Hepatocyte (in vitro differentiated cells): Measurements from ENCODE around the gene DBX2.

Experiments
- CTCF ChIP-seq: fragments of 200-600 bp; sonication (generic); IDR thresholded peaks from 2 replicates; pipeline ENCODE4 v1.5.1; 2016; ENCODE audit warnings: antibody characterized with exemption, mild to moderate bottlenecking; ENCODE audit not compliant: poor library complexity
- EZH2 ChIP-seq: fragments of 200-600 bp; sonication (generic); IDR thresholded peaks from 2 replicates; pipeline ENCODE4 v1.6.1; 2016; ENCODE audit warnings: antibody characterized with exemption, mild to moderate bottlenecking, borderline replicate concordance
- EZH2phosphoT487 ChIP-seq: fragments of 200-600 bp; sonication (generic); IDR thresholded peaks from one replicate; pipeline ENCODE4 v1.6.1; 2018; ENCODE audit warnings: antibody characterized with exemption, mild to moderate bottlenecking, low read depth, moderate library complexity; ENCODE audit not compliant: unreplicated experiment, severe bottlenecking

- TF ChIP-seq CTCF (no peak), EZH2 (no peak), EZH2phosphoT487 (no peak)
These were observed 8.3 kb downstream of the DBX2 start for GRCh38 chr12:45042599-45042998.
